ENCODE results near the gene EBF4. TPM values are rescaled to one million over a fixed set of nuclear protein-coding genes. Genes with fewer than 3 reads are reported as not detected.
"Not testable (repeated sequence)": the region's sequence is repeated elsewhere in the genome, so short reads cannot be mapped to it uniquely, and the experiment has no call there.

EBF4 gene
- total RNA-seq, 1 donor from 2014 or later = 3.8 TPM

- no peak for DNase-seq (ENCODE audit: low read depth in 2 of 2)
Observed at GRCh38 chr20:2794866-2795447, 102.4 kb downstream of the EBF4 start.

DNA sequence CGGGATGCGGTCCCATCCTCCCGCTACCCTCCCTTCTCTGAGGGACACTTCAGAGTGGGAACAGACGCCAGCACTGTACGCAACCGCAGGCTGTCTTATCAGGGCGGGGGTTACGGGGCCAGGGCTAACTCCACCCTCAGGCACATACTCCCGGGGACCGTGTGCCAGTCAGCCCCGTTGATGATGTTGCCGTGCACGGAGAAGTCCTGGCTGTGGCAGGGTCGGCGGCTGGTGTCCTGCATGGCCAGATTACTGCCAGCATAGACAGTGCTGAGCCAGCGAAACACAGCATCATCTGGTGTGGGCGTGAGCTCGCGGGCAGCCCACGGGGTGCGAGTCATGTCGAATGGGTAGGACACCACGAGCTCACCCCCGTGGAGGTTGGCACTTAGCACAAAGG, 102.9 kb downstream of the EBF4 start:
- DNase-seq (ENCODE audit: low read depth in 2 of 2) = no peak

GRCh38 chr20:2796011-2796660, 103.6 kb downstream of the EBF4 start:
- no peak for DNase-seq (ENCODE audit: low read depth in 2 of 2)

DNA sequence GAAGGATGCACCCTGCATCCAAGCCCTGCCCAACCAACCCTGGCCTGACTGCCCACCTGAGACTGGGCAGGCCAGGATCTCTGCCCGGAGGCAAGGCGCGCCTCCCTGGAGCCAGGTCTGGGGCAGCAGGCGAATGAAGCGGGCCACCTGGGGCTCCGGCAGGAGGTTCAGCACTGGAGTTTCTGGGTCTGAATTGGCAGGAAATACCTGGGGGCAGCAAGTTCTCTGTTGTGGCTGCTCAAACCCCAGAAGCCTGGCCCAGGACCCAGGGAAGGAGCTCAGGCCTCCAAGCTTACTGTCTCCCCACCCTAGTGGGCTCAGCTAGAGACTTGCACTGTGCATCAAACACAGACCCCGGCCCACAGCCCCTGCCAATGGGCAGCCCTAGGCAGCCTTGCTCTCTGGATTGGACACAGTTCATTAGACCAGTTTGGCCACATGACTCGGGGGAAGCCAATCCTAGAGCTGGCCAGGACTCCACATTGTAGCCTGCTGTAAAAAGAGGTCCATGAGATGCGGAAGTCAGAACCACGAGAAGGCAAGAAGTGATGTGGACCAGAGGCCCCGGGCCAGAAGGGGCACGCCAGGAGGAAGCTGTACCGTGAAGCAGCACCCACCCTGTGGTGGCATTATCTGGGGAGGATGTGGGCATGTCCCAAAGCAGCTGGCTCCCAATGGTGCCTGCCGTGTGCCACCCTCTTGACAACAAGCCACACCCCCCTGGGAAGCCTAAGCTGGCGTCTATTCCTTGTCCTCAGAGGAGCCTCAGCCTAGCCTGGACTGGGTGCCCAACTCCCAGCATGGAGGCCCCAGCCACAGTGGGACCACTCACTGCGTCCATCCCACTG, 104.8 kb downstream of the EBF4 start:
- no peak for DNase-seq (ENCODE audit: low read depth in 2 of 2)

DNA sequence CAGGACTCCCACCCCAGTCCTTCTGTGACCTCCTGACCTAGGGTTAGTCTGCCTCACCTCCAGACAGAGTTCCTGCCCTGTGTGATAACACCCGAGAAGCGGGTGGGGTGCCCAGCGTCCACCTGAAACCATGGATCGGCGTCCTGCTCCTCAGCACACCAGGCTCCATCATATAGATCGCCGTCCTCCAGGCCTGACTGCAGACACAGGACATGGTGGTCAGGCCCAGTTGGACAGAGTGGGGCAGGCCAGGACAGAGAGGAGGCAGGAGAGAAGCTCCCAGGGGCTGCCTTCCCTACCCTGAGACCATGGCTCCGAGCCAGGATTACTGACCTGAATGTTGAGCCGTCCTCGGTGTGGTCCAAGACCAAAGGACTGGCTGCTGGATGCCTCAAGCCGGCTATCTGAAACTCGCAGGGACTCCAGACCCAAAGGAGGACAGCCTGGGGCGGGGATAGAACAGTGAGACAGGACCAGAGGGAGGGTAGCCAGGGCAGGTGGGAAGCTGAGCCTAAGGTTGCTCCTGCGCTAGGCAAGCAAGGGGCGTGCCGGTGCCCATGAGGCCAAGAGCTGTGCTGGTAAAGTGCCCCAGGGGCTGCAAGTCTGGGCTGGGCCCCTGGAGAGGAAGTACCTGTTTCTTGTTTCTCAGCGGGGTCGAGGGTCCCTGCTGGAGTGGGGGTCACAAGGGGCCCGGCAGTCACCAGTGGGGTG, 105.7 kb downstream of the EBF4 start:
- DNase-seq (ENCODE audit: low read depth in 2 of 2) = no peak

DNA sequence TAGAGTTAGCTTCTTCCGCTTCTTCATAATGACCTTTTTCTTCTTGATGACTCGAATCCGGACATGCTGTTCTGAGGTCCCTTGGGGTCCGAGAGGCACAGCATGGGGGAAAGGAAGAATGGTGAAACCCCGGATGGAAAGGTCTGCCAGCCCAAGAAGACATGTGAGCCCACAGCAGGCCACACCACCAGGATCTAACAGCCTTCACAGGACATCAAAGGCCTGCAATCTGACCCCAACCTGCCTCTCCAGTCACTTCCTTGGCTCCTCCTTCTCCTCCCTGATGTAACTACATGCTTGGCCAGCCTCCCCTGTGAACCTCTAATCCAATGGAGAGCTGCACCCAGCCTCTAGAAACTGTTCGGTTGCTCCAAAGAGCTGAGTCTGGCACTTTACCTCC, 106.2 kb downstream of the EBF4 start:
- no peak for DNase-seq (ENCODE audit: low read depth in 2 of 2)

GRCh38 chr20:2799271-2799670, 106.7 kb downstream of the EBF4 start:
- no peak for DNase-seq (ENCODE audit: low read depth in 2 of 2)

GRCh38 chr20:2799688-2800520, 107.3 kb downstream of the EBF4 start:
- DNase-seq (ENCODE audit: low read depth in 2 of 2) = peak in 1 of 2 donors; percentile 22

DNA sequence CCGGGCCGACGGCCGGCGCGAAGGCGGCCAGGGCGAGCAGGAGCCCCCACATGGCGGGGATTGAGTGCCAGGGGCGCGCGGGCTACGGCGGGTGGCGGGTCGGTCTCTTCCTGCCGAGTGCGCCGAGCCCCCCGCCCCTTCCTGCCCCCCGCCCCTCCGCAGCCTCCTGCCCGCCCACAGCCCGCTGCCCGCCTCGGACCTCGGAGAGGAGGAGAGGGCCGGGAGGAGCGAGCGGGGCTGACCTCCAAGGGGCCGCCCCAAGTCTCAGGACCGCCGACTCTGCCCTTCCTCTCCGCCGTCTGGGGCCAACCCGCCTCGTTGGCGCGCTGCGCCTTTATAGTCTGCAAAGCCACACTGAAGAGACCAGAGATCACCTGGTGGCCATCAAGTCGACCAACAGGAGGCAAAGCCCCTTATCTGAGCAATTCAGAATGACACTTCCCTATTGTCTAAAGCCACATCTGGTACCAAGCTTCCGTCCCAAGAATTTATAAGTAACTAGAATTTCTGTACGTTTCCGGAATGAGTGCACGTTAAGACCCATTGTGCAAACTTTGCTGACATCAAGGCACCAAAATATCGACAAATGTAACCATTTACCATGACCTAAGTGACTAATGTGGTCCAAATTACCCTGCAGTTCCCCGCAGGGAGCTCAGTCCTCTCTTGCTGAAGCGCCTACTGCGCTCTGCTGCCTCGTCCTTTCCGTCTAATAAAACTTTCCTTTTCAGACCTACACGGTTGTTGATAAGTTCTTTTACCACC, 108.1 kb downstream of the EBF4 start, which contains the start of gene CPXM1:
Gene CPXM1 (minus strand): TSS at position 107 of the 765 bp plus-strand sequence. CDS start 55 bp downstream, at position 52.
- DNase-seq (ENCODE audit: low read depth in 2 of 2) = peak in 1 of 2 donors; percentile 32

GRCh38 chr20:2801286-2801728, 108.7 kb downstream of the EBF4 start:
- no peak for DNase-seq (ENCODE audit: low read depth in 2 of 2)

GRCh38 chr20:2804041-2804828, 111.7 kb downstream of the EBF4 start:
- DNase-seq (ENCODE audit: low read depth in 2 of 2) = no peak

DNA sequence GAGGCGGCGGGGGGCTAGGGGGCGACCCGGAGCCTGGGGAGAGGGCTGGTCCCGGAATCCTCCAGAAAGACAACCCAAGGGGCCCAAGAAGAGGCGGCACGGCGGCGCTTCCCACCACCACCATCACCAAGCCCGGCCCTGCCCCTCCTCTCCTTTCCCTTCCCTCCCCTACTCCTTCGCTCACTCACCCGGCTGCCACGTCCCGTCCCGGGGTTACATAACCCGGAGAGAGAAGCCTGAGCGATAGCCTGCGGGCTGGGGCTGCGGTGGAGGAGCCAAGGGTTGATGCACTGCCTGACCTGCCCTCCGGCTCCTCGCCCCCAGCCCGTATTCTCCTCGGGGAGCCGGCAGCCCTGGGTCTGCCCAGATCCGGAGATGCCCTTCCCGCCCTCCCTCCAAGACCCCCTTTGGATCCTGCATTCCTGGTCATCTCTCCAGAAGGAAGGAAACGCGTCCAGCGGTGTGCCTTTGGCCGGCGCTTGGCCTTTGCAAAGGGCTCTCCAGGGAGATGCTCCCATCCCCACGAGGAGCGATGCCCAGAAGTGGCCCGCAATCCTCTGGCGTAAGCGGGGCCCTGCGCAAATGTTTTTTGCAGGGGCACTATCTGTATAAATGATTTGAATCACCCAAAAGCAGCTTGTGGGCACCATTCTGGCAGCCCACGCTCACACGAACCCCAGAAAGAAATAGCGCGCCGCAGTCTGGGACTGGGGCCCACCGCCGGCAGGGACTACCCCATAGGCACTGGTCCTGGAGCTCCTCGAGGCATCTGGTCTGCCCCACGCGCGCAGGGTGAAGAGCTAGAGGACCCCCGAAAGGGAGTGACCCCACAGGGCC, 112.5 kb downstream of the EBF4 start:
- DNase-seq (ENCODE audit: low read depth in 2 of 2) = no peak

- DNase-seq (ENCODE audit: low read depth in 2 of 2) = no peak
Observed at GRCh38 chr20:2805689-2806350, 113.2 kb downstream of the EBF4 start.

GRCh38 chr20:2806351-2806701, 113.7 kb downstream of the EBF4 start:
- DNase-seq (ENCODE audit: low read depth in 2 of 2) = no peak

- DNase-seq (ENCODE audit: low read depth in 2 of 2) = no peak
Observed at GRCh38 chr20:2807019-2807418, 114.4 kb downstream of the EBF4 start.

DNA sequence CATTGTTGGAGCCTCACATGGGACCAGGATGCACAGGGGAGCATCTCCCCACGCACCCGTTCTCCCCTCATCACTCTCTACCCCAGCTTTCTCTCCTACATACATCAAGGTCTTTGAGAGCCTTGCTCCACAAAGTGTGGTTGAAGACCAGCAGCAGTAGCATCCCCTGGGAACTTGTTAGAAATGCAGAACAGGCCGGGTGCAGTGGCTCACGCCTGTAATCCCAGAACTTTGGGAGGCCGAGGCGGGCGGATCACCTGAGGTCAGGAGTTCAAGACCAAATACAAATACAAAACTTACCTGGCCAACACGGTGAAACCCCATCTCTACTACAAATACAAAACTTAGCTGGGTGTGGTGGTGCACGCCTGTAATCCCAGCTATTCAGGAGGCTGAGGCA, 115.3 kb downstream of the EBF4 start:
- DNase-seq (ENCODE audit: low read depth in 2 of 2) = not testable (repeated sequence)

GRCh38 chr20:2809690-2810089, 117.1 kb downstream of the EBF4 start:
- no peak for DNase-seq (ENCODE audit: low read depth in 2 of 2)

Data from lung microvascular endothelial cell (primary cell).